Measurements from ENCODE around the gene ACOX1.

DNA sequence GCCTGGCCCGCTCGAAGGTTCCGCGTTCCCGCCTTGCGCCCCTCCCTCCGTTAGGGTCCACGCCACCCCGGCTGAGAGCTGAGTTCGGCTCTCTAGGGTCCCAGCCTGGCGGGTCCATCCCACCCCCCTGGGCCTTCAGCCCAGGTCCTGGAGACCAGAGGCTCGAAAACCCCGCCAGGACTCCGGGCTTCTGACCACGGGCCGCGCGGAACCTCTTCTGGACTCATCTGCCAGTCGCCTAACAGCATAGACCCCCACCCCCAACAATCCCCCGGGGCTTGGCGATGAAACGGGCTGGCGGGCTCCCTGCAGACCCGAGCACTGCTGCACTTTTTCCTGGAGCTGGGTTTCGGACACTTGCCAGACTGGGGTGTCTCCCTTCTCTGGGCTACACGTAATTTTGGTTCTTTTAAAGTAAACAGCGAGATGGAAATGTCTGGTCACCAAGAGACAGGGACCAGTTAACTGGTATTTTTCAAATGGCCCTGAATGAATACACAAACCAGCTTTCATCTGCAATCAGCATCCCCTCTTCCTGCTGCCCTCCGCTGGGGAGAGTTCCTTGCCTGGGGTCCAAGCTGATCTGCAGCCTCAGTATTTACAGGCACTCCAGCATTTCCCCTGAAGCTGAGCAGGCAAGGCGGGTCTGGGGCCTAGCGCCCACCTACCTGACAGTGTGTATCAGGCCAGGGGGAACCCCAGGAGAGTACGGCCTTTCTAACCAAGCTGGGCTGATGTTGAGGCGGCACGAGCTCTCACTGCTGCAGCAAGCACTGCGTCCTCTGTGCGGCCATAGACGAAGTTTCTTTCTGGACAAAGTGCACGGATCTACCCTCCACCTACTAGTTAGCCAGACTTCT is 81.6 kb downstream of the ACOX1 start:
- TF ChIP-seq, protein P1, sequence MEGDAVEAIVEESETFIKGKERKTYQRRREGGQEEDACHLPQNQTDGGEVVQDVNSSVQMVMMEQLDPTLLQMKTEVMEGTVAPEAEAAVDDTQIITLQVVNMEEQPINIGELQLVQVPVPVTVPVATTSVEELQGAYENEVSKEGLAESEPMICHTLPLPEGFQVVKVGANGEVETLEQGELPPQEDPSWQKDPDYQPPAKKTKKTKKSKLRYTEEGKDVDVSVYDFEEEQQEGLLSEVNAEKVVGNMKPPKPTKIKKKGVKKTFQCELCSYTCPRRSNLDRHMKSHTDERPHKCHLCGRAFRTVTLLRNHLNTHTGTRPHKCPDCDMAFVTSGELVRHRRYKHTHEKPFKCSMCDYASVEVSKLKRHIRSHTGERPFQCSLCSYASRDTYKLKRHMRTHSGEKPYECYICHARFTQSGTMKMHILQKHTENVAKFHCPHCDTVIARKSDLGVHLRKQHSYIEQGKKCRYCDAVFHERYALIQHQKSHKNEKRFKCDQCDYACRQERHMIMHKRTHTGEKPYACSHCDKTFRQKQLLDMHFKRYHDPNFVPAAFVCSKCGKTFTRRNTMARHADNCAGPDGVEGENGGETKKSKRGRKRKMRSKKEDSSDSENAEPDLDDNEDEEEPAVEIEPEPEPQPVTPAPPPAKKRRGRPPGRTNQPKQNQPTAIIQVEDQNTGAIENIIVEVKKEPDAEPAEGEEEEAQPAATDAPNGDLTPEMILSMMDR (IDR thresholded peaks at IDR 0.05; ENCODE audit: low read depth, low read length, poor library complexity, severe bottlenecking) = no peak
- TF ChIP-seq EZH2phosphoT487 (IDR thresholded peaks at IDR 0.05; ENCODE audit: borderline replicate concordance, low read length) = no peak
